Measurements from ENCODE around the gene SUGP1. TPM values are rescaled to one million over a fixed set of nuclear protein-coding genes. Genes with fewer than 3 reads are reported as not detected.

SUGP1 gene
- total RNA-seq, 1 donor from 2014 or later = 43.7 TPM

DNA sequence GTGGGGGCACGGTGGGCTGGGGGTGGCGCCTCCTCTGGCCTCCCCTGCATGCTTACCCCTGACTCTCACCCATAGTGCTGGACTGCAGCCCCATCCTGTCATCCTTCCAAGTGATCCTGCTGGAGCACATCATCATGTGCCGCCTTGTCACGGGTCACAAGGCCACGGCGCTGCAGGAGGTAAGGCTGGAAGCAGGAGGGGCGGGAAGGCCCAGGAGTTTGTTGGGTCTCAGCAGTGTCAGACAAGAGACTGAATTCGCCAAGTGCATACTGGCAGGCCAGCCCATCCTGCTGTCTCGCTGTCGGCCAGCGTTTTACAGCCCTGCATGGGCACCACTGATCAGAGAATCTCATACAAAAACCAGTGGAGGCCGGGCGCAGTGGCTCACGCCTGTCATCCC lies 23.5 kb upstream of the SUGP1 start:
- ATAC-seq = no peak
- intact Hi-C loops (cut with DNase I) = loop anchor here (5.0 kb wide), 1 partner anchor 196 kb away; no protein-coding TSS in a partner anchor
- DNase-seq (ENCODE audit: low spot score) = no peak

DNA sequence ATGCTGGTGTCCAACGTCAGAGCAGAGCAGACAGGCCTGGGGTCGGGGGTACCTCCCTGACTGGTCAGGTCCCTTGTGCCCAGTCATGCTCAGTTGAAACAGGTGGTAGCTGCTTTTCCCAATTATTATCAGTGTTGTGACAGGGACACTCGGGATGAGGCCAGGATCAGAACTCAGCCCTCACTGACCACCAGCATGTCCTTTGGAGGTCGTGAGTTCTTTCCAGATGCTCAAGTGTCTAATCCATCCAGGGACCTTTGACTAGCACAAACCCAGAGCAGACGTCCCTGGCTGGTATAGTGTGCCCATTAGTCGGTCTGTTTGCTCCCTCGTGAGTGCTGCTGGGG lies 22.7 kb upstream of the SUGP1 start:
- DNase-seq (ENCODE audit: low spot score) (no peak), ATAC-seq (no peak)
- intact Hi-C loops (cut with DNase I) = loop anchor here (5.0 kb wide), 1 partner anchor 196 kb away; no protein-coding TSS in a partner anchor

DNA sequence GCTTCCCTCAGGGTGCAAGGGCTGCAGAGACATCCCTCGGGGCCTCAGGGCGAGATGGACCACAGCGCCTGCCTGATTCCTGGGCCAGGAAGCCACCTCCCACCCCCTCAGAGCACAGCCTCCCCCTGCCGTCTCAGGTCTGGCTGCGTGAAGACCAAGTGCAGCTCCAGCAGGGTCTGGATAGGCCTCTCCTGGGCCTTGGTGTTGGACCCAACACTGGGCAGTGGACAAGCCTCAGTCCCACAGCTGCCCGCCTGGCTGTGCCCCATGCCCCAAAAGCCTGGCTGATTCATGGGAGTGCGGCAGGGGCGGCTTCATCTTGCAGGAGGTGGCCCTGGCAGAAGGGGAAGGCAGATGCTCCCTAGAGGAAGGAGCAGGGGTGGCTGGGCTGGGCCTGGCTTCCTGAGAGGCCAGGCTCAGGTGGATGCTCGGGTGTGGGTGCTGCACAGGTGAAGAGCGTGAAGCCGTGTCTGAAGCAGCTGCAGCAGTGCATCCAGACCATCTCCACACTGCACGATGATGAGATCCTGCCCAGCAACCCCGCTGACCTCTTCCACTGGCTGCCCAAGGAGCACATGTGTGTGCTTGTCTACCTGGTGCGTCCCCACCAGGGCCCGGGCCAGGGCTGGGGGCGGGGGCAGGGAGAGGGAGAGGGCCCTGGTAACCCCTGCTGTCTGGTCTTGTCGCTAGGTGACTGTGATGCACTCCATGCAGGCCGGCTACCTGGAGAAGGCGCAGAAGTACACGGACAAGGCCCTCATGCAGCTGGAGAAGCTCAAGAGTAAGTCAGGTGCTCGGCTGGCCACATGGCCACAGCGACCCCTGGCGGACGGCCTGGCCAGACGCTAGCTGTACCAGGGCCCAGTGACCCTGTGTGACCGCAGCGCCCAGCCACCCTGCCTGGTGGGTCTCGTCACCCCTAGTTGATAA lies 22.0 kb upstream of the SUGP1 start:
- ATAC-seq (peak; percentile 71), DNase-seq (ENCODE audit: low spot score) (peak; percentile 71)
- intact Hi-C loops (cut with DNase I) = loop anchor here (5.0 kb wide), 1 partner anchor 195 kb away; no protein-coding TSS in a partner anchor

DNA sequence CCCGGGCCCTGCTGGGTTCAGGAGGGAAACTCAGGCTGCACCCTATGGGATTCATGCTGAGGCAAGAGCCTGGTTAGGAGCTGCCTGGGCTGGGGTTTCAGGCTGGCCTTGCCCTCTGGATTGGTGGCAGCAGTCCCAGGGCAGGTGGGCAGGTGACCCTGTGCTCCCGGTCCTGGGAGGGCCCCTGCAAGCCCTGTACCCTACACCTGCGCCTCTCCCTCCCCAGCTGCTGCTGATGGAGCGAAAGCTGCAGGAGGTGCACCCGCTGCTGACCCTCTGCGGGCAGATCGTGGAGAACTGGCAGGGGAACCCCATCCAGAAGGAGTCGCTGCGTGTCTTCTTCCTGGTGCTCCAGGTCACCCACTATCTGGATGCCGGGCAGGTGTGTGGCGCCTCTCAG lies 20.7 kb upstream of the SUGP1 start:
- ATAC-seq (no peak), DNase-seq (ENCODE audit: low spot score) (no peak)
- intact Hi-C loops (cut with DNase I) = loop anchor here (5.0 kb wide), 1 partner anchor 194 kb away; no protein-coding TSS in a partner anchor

DNA sequence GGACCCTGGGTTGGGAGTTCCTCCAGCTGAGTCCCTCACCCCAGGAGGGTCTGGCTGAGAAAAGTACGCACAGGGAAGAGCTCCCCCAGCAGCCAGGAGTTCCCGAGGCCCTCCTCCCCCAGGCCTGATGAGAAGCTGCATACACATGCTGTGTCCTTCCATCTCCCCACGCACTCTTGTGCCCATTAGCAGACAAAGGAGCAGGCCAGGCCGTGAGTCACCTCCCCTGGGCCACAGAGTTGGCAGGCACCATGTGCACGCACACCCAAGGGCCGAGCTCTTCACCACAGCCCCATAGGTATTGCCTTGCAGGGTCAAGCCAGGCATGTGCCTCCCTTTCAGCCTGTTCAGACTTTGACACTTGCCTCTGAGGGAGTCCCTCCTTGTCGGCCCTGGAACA lies 17.8 kb upstream of the SUGP1 start:
- intact Hi-C loops (cut with DNase I) = no loop called here
- ATAC-seq (no peak), DNase-seq (ENCODE audit: low spot score) (no peak)

DNA sequence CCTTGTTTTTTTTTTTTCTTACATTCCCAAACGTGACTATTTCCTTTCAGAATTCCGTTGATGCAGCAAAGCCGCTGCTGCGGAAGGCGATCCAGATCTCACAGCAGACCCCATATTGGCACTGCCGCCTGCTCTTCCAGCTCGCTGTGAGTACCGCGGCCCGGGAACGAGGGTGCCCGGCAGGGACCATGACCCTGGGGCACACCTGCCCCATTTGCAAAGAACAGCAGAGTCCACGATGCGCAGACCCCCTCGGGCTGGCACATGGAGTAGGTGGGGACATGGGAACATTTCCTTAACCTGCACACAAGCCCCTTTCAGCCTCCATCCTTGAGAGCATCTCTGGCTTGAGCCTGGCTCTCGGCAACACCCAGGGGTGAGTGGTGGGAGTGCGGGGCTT lies 16.8 kb upstream of the SUGP1 start:
- no peak for DNase-seq (ENCODE audit: low spot score)
- intact Hi-C loops (cut with DNase I) = no loop called here
- ATAC-seq = no peak

DNA sequence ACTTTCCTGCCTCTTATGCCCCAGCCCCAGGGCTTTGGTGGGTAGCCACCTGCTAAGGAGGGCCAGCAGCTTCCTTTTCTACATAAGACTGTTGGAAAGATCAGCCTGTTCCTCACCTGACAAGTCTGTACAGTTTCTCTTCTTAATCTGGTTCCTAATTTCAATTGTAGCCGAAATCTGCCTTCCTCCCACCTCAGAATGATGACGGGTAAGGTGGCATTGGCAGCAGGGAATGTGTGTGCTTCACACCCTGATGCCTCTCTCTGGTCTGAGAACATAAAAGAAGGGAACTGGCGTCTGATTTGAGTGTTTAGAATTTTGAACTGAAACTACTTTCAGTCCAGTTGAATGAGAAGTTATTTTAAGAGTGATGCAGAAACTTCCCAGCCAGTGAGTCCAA lies 16.3 kb upstream of the SUGP1 start:
- intact Hi-C loops (cut with DNase I) = no loop called here
- DNase-seq (ENCODE audit: low spot score) (no peak), ATAC-seq (no peak)

DNA sequence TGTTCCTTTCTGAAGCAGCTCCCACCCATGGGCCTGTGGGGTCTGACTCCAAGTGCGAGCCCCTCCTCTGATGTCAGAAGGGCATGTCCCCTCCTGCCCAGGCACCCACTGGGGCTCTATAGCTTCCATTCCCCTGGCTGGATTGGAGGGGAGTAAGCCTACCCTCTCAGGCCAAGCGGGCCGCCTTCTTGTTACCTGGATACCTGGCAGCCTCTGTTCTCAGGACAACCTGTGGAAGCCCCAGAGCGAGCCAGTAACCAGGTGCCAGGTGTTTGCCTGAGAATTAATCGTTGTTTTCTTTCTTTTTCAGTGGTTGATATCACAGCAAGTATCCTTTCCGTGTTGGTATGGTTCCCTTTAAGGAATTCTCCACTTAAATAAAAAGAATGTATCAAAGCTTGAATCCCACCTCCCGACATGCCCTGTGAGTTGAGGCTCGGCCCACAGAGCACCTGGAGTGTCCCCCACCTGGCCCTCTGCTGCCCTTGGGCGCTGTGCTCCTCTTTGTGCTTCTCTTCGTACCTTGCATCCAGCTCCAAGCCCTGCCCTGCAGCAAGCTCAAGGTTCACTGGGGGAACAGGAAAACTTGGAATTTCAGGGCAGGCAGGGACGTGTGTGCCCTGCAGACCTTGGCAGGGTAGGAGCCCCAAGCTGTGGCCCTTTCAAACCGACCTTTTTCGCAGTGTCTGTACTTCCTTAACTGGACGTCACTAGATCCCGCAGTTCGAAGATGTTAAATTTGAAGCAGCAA lies 15.3 kb upstream of the SUGP1 start:
- ATAC-seq (no peak), DNase-seq (ENCODE audit: low spot score) (no peak)
- intact Hi-C loops (cut with DNase I) = no loop called here

DNA sequence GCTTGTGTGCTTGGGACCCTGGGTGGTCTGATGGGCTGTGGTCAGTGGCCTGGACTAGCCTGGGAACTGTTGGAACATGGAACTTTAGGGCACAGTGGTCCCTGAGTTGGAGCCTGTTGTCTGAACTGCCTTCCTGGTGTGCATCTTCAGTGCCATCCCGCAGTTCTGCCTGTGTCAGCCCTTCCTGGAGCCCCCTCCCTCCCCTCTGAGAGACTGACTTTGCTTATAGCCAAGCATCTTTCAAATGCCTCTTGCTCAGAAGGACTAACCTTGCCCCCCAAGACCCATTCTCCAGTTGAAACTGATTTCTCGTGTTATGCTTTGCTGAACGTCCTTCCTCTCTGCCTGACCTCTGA lies 14.7 kb upstream of the SUGP1 start:
- intact Hi-C loops (cut with DNase I) = no loop called here
- ATAC-seq (no peak), DNase-seq (ENCODE audit: low spot score) (no peak)

DNA sequence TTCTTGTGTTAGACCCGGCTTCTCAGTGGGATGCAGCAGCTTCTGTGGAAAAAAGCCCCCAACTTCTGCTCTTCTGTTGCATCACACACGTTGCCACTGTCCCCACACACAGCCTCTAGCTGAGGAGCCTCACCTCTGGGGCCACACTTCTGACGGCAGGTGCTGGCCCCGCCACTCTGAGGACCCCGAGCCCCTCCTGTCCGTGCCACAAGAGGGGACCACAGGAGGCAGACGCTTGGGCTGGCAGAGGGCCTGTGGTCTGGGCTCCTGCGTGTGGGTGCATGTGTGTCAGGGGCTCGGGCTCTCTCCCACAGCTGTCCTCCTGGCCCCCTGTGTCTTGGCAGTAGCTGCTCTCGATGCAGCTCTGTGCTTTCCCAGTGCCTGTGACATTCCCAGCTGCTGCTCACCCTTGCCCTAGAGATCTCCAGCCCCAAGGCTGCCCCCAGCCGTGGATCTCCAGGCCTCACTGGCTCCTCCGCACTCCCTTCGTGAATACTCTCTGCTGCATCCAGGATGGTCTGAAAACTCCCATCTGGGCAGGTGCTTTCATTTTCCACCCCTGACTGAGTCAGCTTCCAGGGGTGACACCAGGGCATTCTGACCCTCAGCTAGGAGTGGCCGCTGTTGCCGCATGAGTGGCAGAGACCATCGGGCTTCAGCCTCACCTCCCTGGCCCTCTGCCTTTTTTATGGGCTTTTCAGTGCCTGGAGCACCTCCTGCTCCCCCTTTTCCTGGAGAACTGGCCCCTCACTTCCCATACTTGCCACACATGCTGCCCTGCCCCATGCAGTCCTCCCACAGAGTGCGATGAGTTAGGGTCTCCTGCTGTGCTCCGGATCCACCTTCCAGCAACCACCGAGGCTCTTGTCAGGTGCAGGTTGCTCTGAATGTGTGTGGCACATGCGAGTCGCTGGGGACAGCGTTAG lies 14.0 kb upstream of the SUGP1 start:
- DNase-seq (ENCODE audit: low spot score) (no peak), ATAC-seq (peak; percentile 7)
- intact Hi-C loops (cut with DNase I) = no loop called here

DNA sequence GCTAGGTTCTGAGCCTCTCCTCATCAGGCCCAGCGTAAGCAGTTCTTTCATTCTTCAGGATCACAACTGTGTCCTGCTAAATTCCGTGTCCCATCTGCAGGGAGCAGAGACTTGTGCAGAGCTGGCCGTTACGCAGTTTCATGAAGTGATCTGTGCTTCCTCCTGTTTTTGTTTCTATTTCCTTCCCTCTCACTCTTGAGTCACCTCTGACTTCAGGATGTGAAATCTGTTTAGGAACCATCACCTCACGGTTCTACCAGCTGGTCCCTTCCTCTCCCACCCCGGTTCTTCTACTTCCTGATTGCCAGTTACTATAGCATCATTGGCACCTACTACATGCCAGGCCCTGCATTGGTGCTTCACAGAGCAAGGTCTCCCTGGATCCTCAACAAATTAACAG lies 8.8 kb upstream of the SUGP1 start:
- DNase-seq (ENCODE audit: low spot score) (no peak), ATAC-seq (no peak)
- intact Hi-C loops (cut with DNase I) = no loop called here

DNA sequence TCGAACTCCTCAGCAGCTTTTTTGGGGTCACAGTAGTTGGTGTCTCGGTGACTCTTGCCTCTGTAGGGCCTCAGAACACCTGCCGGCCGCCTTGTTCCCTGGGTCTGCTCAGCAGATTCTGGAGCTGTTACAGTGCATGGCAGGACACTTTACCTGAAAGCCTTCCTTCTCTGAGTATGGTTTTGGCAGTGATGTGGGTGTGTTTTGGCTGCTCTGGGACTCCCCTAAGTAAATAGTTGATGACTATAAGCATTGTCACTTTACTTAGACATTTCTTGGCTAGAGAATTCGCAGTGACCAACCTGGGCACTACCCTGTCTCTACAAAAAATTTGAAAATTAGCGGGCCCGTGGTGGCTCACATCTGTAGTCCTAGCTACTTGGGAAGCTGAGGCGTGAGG lies 7.4 kb upstream of the SUGP1 start:
- DNase-seq (ENCODE audit: low spot score) (no peak), ATAC-seq (no peak)
- intact Hi-C loops (cut with DNase I) = no loop called here

DNA sequence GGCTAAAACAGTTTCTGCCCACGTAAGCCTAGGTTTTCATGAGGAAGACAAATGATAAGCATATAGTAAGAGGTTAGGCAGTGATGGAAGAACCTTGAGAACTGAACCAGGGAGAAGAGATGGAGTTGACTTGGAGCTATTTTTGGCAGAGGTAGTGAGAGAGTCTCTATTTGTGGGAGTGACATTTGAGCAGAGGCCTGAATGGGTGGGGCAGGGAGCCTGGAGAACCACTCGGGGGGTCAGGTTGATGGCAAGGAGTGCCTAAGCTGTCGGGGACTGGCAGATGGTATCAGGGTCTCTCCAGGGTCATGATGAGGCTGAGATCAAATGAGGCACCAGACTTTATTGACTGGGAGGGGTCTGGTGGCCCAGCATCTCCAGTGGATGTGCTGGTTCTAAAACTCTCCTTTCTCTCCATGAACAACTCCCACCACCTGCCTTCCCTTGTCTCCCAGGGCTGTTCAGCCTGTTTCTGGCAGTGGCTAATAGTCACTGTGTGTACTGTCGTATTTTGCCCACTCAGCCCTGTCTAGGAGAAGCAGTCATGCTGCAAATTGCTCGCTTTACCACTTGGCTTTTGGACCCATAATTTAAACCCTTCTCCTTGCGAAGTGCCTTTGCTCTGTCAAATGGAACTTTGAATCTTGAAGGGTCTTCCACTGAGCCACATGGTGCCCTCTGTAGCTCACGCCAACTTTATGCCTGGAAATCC lies 3.9 kb upstream of the SUGP1 start:
- ATAC-seq = no peak
- DNase-seq (ENCODE audit: low spot score) = no peak
- intact Hi-C loops (cut with DNase I) = no loop called here

DNA sequence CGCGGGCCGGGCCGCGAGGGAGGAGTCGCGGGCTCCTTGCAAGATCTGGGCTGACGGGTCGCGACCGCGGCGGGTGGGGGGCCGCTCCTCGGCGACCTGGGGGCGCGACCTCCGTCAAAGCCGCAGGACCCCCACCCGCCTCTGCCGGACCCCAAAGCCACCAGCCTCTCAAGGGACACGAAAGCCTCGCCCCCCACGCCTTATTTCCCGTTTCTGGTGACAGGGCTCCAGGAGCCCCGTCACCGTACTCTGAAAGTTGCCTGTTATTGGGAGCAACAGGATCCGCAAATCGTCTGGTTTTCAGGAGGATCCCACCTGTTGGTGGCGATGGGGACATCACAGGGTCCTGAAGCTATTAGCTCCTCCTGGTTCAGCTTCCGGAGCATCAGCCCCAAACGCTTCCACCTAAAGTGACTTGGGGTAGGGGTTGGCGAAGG lies 850 bp upstream of the SUGP1 start:
- DNase-seq (ENCODE audit: low spot score) (no peak), ATAC-seq (no peak)
- intact Hi-C loops (cut with DNase I) = no loop called here

DNA sequence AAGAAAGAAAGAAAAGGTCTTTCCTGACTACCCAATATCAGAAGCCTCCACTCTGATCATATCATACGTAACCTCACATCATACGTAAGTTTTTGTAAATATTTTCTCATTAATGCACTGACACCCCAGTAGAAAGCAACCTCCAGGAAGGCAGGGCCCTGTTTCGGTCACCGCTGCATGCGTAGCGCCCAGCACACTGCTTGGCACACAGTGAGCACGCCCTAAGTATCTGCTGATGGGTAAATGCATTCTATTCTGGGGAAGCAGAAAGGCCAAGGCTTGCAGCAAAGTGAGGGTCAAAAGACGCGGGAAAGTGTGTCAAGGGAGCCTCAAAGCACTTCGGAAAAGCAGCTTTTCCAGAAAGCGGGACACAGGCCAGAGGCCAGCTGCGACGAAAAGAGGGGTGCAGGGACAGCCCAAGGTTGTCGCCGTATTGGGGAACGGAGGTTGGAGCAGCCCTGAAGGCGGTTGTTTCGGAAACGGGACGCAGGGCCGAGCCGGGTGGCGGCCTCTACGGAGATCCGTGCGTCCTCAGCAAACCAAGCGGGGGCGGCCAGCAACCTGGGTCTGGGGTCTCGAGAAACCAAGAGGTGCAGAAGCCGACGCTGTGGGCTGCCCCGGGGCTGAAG lies 463 bp downstream of the SUGP1 start:
- ATAC-seq (peak; percentile 16), DNase-seq (ENCODE audit: low spot score) (no peak)
- intact Hi-C loops (cut with DNase I) = no loop called here

DNA sequence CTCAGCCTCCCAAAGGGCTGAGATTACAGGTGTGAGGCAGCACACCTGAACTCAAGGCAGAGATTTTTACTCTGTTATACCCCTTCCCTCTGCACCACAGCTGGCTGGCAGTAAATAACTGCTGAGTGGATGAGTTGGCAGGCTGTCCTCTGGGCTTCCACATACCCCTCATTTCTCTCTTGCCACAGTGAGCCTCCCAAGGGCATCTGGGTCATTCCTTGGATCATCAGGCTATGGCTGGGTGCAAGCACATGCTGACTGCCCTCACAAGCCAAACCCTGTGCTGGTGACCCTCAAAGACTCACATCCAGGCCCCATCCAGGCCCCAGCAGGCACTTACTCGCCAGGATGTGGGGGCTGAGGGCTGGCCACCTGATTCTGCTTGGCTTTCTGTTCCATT lies 4.2 kb downstream of the SUGP1 start:
- no peak for ATAC-seq
- DNase-seq (ENCODE audit: low spot score) = no peak
- intact Hi-C loops (cut with DNase I) = no loop called here

DNA sequence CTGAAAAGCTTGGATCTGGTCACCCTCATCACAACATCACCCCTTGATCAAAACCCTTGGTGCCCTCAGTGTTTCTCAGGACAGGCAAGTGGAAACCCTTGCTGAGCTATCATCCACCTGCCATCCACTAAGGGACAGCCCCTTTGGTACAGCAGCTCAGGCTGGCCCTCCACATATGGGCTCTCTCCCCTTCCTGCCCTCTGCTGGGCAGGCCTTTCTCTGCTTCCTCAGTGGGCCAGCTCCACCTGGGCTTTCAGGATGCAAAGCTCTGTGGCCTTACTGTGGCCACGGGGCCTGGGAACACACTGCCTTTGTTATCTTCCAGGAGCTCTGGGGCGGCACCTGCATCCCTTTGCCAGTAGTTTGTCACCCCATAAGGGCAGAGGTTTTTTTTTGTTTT lies 4.9 kb downstream of the SUGP1 start:
- intact Hi-C loops (cut with DNase I) = no loop called here
- ATAC-seq (no peak), DNase-seq (ENCODE audit: low spot score) (no peak)

DNA sequence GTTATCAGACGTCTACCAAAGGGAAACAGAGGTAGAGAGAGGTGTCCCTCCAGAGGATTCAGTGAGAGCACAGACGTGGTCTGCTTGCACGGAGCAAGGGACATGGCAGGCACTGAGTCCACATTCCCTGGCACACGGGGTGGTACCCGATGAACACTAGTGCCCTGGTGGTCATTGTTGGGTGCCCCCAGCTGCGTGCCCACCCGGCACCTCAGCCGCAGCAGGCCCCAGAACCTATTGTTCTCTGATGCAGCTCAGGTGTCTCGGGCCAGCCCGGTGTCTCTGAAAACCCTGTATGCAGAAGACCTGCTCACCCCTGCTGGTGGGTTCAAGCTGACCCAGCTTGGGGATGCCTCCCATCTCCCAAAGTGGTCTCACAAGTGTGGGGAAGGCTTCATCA lies 11.9 kb downstream of the SUGP1 start:
- intact Hi-C loops (cut with DNase I) = no loop called here
- ATAC-seq (no peak), DNase-seq (ENCODE audit: low spot score) (no peak)
